ENCODE data around the gene CNKSR2.

GRCh38 chrX:21666252-21666651 lies 292.0 kb downstream of the CNKSR2 start:
- TF ChIP-seq CTCF (conservative IDR thresholded peaks at IDR 0.05; ENCODE audit: low read depth in 2 of 2) (no peak), POLR2AphosphoS5 (IDR thresholded peaks at IDR 0.05; ENCODE audit: low read depth) (no peak), EZH2phosphoT487 (IDR thresholded peaks at IDR 0.05; ENCODE audit: unreplicated experiment) (no peak), CREB1 (CRISPR knock-in tag; IDR thresholded peaks at IDR 0.05; ENCODE audit: low read depth) (no peak), REST (IDR thresholded peaks at IDR 0.05; ENCODE audit: unreplicated experiment) (no peak), EZH2 (IDR thresholded peaks at IDR 0.05; ENCODE audit: low read depth, unreplicated experiment) (no peak), JUNB (IDR thresholded peaks at IDR 0.05; ENCODE audit: unreplicated experiment) (no peak), ZNF331 (CRISPR knock-in tag; IDR thresholded peaks at IDR 0.05; ENCODE audit: low read depth) (no peak), NANOG (IDR thresholded peaks at IDR 0.05; ENCODE audit: borderline replicate concordance) (no peak)
